ENCODE measurements around the gene STIM1. TPM values are rescaled to one million over a fixed set of nuclear protein-coding genes. Genes with fewer than 3 reads are reported as not detected.

The STIM1 gene
- total RNA-seq, 1 donor from 2014 or later, result 9.6 TPM

DNA sequence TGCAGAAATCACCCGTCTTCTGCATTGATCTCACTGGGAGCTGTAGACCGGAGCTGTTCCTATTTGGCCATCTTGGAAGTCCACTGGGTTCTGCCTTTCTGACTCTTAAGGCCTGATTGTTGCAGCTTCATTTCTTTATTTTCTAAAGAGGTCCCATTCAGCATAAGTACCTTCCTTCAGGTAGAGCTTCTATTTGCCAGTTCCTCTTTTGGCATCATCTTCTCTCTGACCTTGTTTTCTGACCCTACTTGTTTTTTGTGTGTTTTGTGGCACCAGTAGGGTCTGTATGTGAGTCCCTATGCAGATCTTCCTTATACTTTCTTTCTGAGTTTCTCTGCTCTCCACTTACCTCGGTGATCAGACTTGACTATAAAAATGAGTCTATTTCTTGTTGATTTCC, 161.7 kb downstream of the STIM1 start:
- TF ChIP-seq, protein P1, sequence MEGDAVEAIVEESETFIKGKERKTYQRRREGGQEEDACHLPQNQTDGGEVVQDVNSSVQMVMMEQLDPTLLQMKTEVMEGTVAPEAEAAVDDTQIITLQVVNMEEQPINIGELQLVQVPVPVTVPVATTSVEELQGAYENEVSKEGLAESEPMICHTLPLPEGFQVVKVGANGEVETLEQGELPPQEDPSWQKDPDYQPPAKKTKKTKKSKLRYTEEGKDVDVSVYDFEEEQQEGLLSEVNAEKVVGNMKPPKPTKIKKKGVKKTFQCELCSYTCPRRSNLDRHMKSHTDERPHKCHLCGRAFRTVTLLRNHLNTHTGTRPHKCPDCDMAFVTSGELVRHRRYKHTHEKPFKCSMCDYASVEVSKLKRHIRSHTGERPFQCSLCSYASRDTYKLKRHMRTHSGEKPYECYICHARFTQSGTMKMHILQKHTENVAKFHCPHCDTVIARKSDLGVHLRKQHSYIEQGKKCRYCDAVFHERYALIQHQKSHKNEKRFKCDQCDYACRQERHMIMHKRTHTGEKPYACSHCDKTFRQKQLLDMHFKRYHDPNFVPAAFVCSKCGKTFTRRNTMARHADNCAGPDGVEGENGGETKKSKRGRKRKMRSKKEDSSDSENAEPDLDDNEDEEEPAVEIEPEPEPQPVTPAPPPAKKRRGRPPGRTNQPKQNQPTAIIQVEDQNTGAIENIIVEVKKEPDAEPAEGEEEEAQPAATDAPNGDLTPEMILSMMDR (IDR thresholded peaks at IDR 0.05; ENCODE audit: partially characterized antibody, unreplicated experiment), result no peak
- Mint-ChIP-seq H3K4me3 (ENCODE audit: unreplicated experiment) (no peak overlapping the region), H3K4me1 (ENCODE audit: low read depth, unreplicated experiment) (no peaks in the 10 kb centered on the region), H3K9me3 (ENCODE audit: unreplicated experiment) (peaks cover 2% of the 10 kb centered on the region), H3K27ac (ENCODE audit: unreplicated experiment) (no peak overlapping the region), H3K36me3 (ENCODE audit: unreplicated experiment) (no peaks in the 10 kb centered on the region), H3K27me3 (ENCODE audit: unreplicated experiment) (peaks cover 2% of the 10 kb centered on the region)
- DNase-seq, result no peak

DNA sequence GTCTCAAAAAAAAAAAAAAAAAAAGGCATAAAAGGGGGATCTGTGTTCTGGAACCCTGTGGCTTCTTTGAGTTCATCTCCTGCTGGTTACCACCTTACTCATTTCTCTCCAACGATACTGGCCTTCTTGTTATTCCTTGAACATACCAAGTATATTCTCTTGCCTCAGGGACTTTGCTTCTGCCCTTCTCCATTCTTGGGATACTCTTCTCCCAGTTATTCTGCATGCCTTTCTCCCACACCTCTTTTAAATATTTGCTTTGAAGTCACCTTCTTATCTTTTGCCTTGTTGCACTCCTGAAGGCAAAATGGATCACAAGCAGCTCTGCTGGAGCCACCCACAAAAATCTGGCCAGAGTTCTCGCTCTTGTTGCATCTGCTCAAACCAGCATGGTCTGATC, 163.2 kb downstream of the STIM1 start:
- TF ChIP-seq, protein P1 (IDR thresholded peaks at IDR 0.05; ENCODE audit: partially characterized antibody, unreplicated experiment), result no peak
- H3K36me3 Mint-ChIP-seq (ENCODE audit: unreplicated experiment), result no peaks in the 10 kb centered on the region
- H3K9me3 Mint-ChIP-seq (ENCODE audit: unreplicated experiment), result peaks cover 2% of the 10 kb centered on the region
- peaks cover 2% of the 10 kb centered on the region for H3K27me3 Mint-ChIP-seq (ENCODE audit: unreplicated experiment)
- H3K27ac Mint-ChIP-seq (ENCODE audit: unreplicated experiment), result no peak overlapping the region
- DNase-seq, result no peak
- H3K4me3 Mint-ChIP-seq (ENCODE audit: unreplicated experiment), result no peak overlapping the region
- H3K4me1 Mint-ChIP-seq (ENCODE audit: low read depth, unreplicated experiment), result no peaks in the 10 kb centered on the region

- no peaks in the 10 kb centered on the region for H3K36me3 Mint-ChIP-seq (ENCODE audit: unreplicated experiment)
- TF ChIP-seq, protein P1 (IDR thresholded peaks at IDR 0.05; ENCODE audit: partially characterized antibody, unreplicated experiment), result no peak
- no peak overlapping the region for H3K27ac Mint-ChIP-seq (ENCODE audit: unreplicated experiment)
- no peak for DNase-seq
- H3K4me1 Mint-ChIP-seq (ENCODE audit: low read depth, unreplicated experiment), result no peaks in the 10 kb centered on the region
- H3K27me3 Mint-ChIP-seq (ENCODE audit: unreplicated experiment), result peaks cover 2% of the 10 kb centered on the region
- H3K9me3 Mint-ChIP-seq (ENCODE audit: unreplicated experiment), result peaks cover 2% of the 10 kb centered on the region
- H3K4me3 Mint-ChIP-seq (ENCODE audit: unreplicated experiment), result no peak overlapping the region
Observed at GRCh38 chr11:4019891-4020290, 164.4 kb downstream of the STIM1 start.

GRCh38 chr11:4022669-4023068, 167.2 kb downstream of the STIM1 start:
- H3K9me3 Mint-ChIP-seq (ENCODE audit: unreplicated experiment), result peaks cover 3% of the 10 kb centered on the region
- TF ChIP-seq, protein P1 (IDR thresholded peaks at IDR 0.05; ENCODE audit: partially characterized antibody, unreplicated experiment), result no peak
- DNase-seq, result no peak
- no peaks in the 10 kb centered on the region for H3K36me3 Mint-ChIP-seq (ENCODE audit: unreplicated experiment)
- no peak overlapping the region for H3K4me3 Mint-ChIP-seq (ENCODE audit: unreplicated experiment)
- H3K4me1 Mint-ChIP-seq (ENCODE audit: low read depth, unreplicated experiment), result no peaks in the 10 kb centered on the region
- H3K27ac Mint-ChIP-seq (ENCODE audit: unreplicated experiment), result no peak overlapping the region
- peaks cover 2% of the 10 kb centered on the region for H3K27me3 Mint-ChIP-seq (ENCODE audit: unreplicated experiment)

- TF ChIP-seq, protein P1 (IDR thresholded peaks at IDR 0.05; ENCODE audit: partially characterized antibody, unreplicated experiment), result no peak
Observed at GRCh38 chr11:4025248-4025966, 169.9 kb downstream of the STIM1 start.

More at GRCh38 chr11:4025248-4025966, 169.9 kb downstream of the STIM1 start:
- Mint-ChIP-seq H3K27me3 (ENCODE audit: unreplicated experiment) (no peaks in the 10 kb centered on the region), H3K36me3 (ENCODE audit: unreplicated experiment) (no peaks in the 10 kb centered on the region), H3K4me3 (ENCODE audit: unreplicated experiment) (no peak overlapping the region), H3K27ac (ENCODE audit: unreplicated experiment) (no peak overlapping the region), H3K9me3 (ENCODE audit: unreplicated experiment) (peaks cover 1% of the 10 kb centered on the region), H3K4me1 (ENCODE audit: low read depth, unreplicated experiment) (no peaks in the 10 kb centered on the region)
- no peak for DNase-seq
